Measurements from ENCODE around the gene C1QL4.
"Not testable (repeated sequence)": the region's sequence is repeated elsewhere in the genome, so short reads cannot be mapped to it uniquely, and the experiment has no call there.

Gene C1QL4

GRCh38 chr12:49301760-49302159 lies 35.2 kb downstream of the C1QL4 start:
- no peak for DNase-seq (ENCODE audit: low spot score)

- no peak for DNase-seq (ENCODE audit: low spot score)
Measured at GRCh38 chr12:49298160-49298559, 38.8 kb downstream of the C1QL4 start.

- no peak for DNase-seq (ENCODE audit: low spot score)
Measured at GRCh38 chr12:49297695-49298060, 39.3 kb downstream of the C1QL4 start.

GRCh38 chr12:49296836-49297694 lies 39.9 kb downstream of the C1QL4 start:
- DNase-seq (ENCODE audit: low spot score), result no peak

- no peak for DNase-seq (ENCODE audit: low spot score)
Measured at GRCh38 chr12:49296034-49296835, 40.8 kb downstream of the C1QL4 start.

- DNase-seq (ENCODE audit: low spot score), result no peak
Measured at GRCh38 chr12:49295082-49295936, 41.7 kb downstream of the C1QL4 start, which contains the start of gene PRPH. TSS of gene PRPH (plus strand) at chr12:49295147. CDS start at chr12:49295201, 54 bp downstream.

GRCh38 chr12:49294804-49295081 lies 42.2 kb downstream of the C1QL4 start:
- DNase-seq (ENCODE audit: low spot score), result no peak

GRCh38 chr12:49294086-49294803 lies 42.7 kb downstream of the C1QL4 start:
- DNase-seq (ENCODE audit: low spot score), result no peak

- DNase-seq (ENCODE audit: low spot score), result no peak
Measured at GRCh38 chr12:49293056-49293956, 43.7 kb downstream of the C1QL4 start.

- no peak for DNase-seq (ENCODE audit: low spot score)
Measured at GRCh38 chr12:49292729-49293055, 44.3 kb downstream of the C1QL4 start.

- no peak for DNase-seq (ENCODE audit: low spot score)
Measured at GRCh38 chr12:49288922-49289555, 47.9 kb downstream of the C1QL4 start.

GRCh38 chr12:49288412-49288853 lies 48.6 kb downstream of the C1QL4 start:
- DNase-seq (ENCODE audit: low spot score), result peak; percentile 65

GRCh38 chr12:49287876-49288275 lies 49.1 kb downstream of the C1QL4 start:
- DNase-seq (ENCODE audit: low spot score), result no peak

- DNase-seq (ENCODE audit: low spot score), result no peak
Measured at GRCh38 chr12:49284672-49285071, 52.3 kb downstream of the C1QL4 start.

- no peak for DNase-seq (ENCODE audit: low spot score)
Measured at GRCh38 chr12:49283541-49284429, 53.2 kb downstream of the C1QL4 start.

GRCh38 chr12:49282740-49283375 lies 54.1 kb downstream of the C1QL4 start:
- DNase-seq (ENCODE audit: low spot score), result not testable (repeated sequence)
